Panc1 (cell line): ENCODE results near the gene PCDHGB7. TPM values are rescaled to one million over a fixed set of nuclear protein-coding genes. Genes with fewer than 3 reads are reported as not detected.

ENCODE experiments used
- ATAC-seq: fragments of 200-7000 bp; cut with Tn5 transposase; 2 replicates; pipeline ENCODE4 v1.9.1; 2020; ENCODE audit warnings: mild to moderate bottlenecking, moderate library complexity
- BruUV-seq: library from RNA; stranded (reverse); fragments of 400-500 nt; replicated peaks from 2 replicates; lab custom pipeline; 2021; lab: Mats Ljungman, UMichigan
- CTCF ChIA-PET: fragments of 300-600 bp; sonication (Branson Sonifier 250); formaldehyde crosslinking; loops from one replicate; lab custom pipeline; 2022; ENCODE audit warnings: antibody characterized with exemption; lab: Charles Lee
- POLR2A ChIA-PET: fragments of 300-600 bp; sonication (Branson Sonifier 250); formaldehyde crosslinking; loops from one replicate; lab custom pipeline; 2022; ENCODE audit warnings: antibody characterized with exemption; lab: Charles Lee
- DNase-seq: peaks from one replicate; pipeline ENCODE4 v3.0.0-alpha.2; 2010; ENCODE audit warnings: low read depth, low spot score
- H3K27ac ChIP-seq: 2 replicates; pipeline ENCODE4 v1.5.1; 2011; ENCODE audit warnings: mild to moderate bottlenecking, low read length, inconsistent platforms
- H3K27me3 ChIP-seq: fragments of 200-500 bp; sonication (Bioruptor generic); 2 replicates; pipeline ENCODE4 v1.6.0; 2014; ENCODE audit warnings: low read length, inconsistent platforms; ENCODE audit not compliant: control insufficient read depth, insufficient read depth
- H3K36me3 ChIP-seq: fragments of 200-500 bp; sonication (Bioruptor generic); 2 replicates; pipeline ENCODE4 v1.5.1; 2014; ENCODE audit warnings: inconsistent platforms, mild to moderate bottlenecking, low read length, moderate library complexity; ENCODE audit not compliant: control insufficient read depth, insufficient read depth
- H3K4me1 ChIP-seq: 2 replicates; pipeline ENCODE4 v1.5.1; 2011; ENCODE audit warnings: inconsistent platforms, mild to moderate bottlenecking, low read length, moderate library complexity; ENCODE audit not compliant: control insufficient read depth, insufficient read depth
- H3K4me3 ChIP-seq, 2 experiments: 2 replicates each; pipeline ENCODE4 v1.5.1; 2011 to 2012; ENCODE audit warnings: low read depth in 2 of 2, low read length in 2 of 2, mild to moderate bottlenecking in 2 of 2, inconsistent platforms in 1 of 2, moderate library complexity in 1 of 2
- H3K9me3 ChIP-seq: fragments of 200-500 bp; sonication (Bioruptor generic); 2 replicates; pipeline ENCODE4 v1.5.1; 2014; ENCODE audit warnings: low read depth, mild to moderate bottlenecking, inconsistent platforms, low read length, moderate library complexity; ENCODE audit not compliant: control insufficient read depth, insufficient read depth
- CTCF ChIP-seq: fragments of 450-650 bp; IDR thresholded peaks from 2 replicates; pipeline ENCODE4 v1.5.1; 2017; ENCODE audit warnings: mild to moderate bottlenecking
- POLR2AphosphoS5 ChIP-seq: IDR thresholded peaks from 2 replicates; pipeline ENCODE4 v1.6.1; 2012; ENCODE audit warnings: mild to moderate bottlenecking, low read depth, low read length, moderate library complexity
- REST ChIP-seq, 2 experiments: IDR thresholded peaks; 2 replicates each; pipeline ENCODE4 v1.6.1; 2011 to 2012; ENCODE audit warnings: low read depth in 2 of 2, control low read depth in 1 of 2, low read length in 1 of 2, mild to moderate bottlenecking in 1 of 2, moderate library complexity in 1 of 2; ENCODE audit not compliant: insufficient read depth in 1 of 2
- SIN3A ChIP-seq: IDR thresholded peaks from 2 replicates; pipeline ENCODE4 v1.6.1; 2012; ENCODE audit warnings: low read depth, mild to moderate bottlenecking, low read length, moderate library complexity, borderline replicate concordance; ENCODE audit not compliant: insufficient read depth
- TCF7L2 ChIP-seq: IDR thresholded peaks from 2 replicates; pipeline ENCODE4 v1.6.1; 2011; ENCODE audit warnings: mild to moderate bottlenecking, low read depth, low read length, inconsistent platforms
- in situ Hi-C: cut with HindIII; loops from 2 replicates; pipeline ENCODE4 v1.10.0; 2016; ENCODE audit warnings: low sequenced_read_pairs, low pct_unique_long_range_greater_than_20kb
- intact Hi-C: fragments of 100-400 bp; cut with micrococcal nuclease; formaldehyde crosslinking; loops from one replicate; pipeline ENCODE4 v1.10.0; 2022; ENCODE audit not compliant: unreplicated experiment
- total RNA-seq: library from RNA; stranded (reverse); gene quantifications from one replicate; pipeline ENCODE4 v1.2.1, GENCODE V29; 2021; ENCODE audit not compliant: unreplicated experiment

PCDHGB7 gene
- total RNA-seq, 1 experiment from 2014 or later = 6.7 TPM

GRCh38 chr5:141371572-141372475, 45.7 kb upstream of the PCDHGB7 start:
- in situ Hi-C loops (no loop called here), intact Hi-C loops (no loop called here)
- DNase-seq (no peak), ATAC-seq (no peak)
- ChIA-PET CTCF (no interaction called here), POLR2A (no interaction called here)
- no peak overlapping the region for H3K27ac ChIP-seq
- TF ChIP-seq POLR2AphosphoS5 = no peak
- no peak for TF ChIP-seq REST (IDR thresholded peaks at IDR 0.05; ENCODE audit: insufficient read depth in 1 of 2, low read depth in 2 of 2, low read length in 1 of 2)
- H3K27me3 ChIP-seq = no peaks in the 10 kb centered on the region
- no TSS peak for BruUV-seq
- H3K9me3 ChIP-seq = peaks cover 7% of the 10 kb centered on the region; the same call in 1 of the 2 replicates
- no peak overlapping the region for H3K4me3 ChIP-seq
- H3K36me3 ChIP-seq = no peaks in the 10 kb centered on the region
- no peaks in the 10 kb centered on the region for H3K4me1 ChIP-seq

GRCh38 chr5:141373673-141374317, 43.7 kb upstream of the PCDHGB7 start, which contains the start of gene PCDHGA6:
TSS of gene PCDHGA6 (plus strand) at chr5:141373891. CDS start at chr5:141374084, 193 bp downstream.
- no peak for TF ChIP-seq TCF7L2
- H3K27ac ChIP-seq = no peak within 1 kb of the TSS
- H3K9me3 ChIP-seq = peaks cover 7% of the 10 kb centered on the region; the same call in 1 of the 2 replicates
- no peaks in the 10 kb centered on the region for H3K4me1 ChIP-seq
- no peaks in the 10 kb centered on the region for H3K36me3 ChIP-seq
- ChIA-PET POLR2A (interaction anchor here (0.6 kb wide), 2 partner anchors 57 to 861 kb away, joined by 4 read pairs; no protein-coding TSS in a partner anchor), CTCF (no interaction called here)
- DNase-seq (no peak), ATAC-seq (no peak)
- intact Hi-C loops (no loop called here), in situ Hi-C loops (no loop called here)
- H3K27me3 ChIP-seq = no peaks in the 10 kb centered on the region
- BruUV-seq = no TSS peak
- no peak within 1 kb of the TSS for H3K4me3 ChIP-seq

- H3K36me3 ChIP-seq = no peaks in the 10 kb centered on the region
- in situ Hi-C loops (no loop called here), intact Hi-C loops (no loop called here)
- no peaks in the 10 kb centered on the region for H3K4me1 ChIP-seq
- CTCF ChIA-PET = no interaction called here
- BruUV-seq = no TSS peak
- DNase-seq (no peak), ATAC-seq (no peak)
- H3K27me3 ChIP-seq = 0 out of 2 replicates have a peak, but pooled peaks cover 2% of the 10 kb centered on the region
- H3K9me3 ChIP-seq = peaks cover 7% of the 10 kb centered on the region; the same call in 1 of the 2 replicates
- POLR2A ChIA-PET = interaction anchor here (0.6 kb wide), 1 partner anchor 57 kb away, joined by 4 read pairs; no protein-coding TSS in a partner anchor
- no peak overlapping the region for H3K27ac ChIP-seq
- TF ChIP-seq REST (IDR thresholded peaks at IDR 0.05; ENCODE audit: insufficient read depth in 1 of 2, low read depth in 2 of 2, low read length in 1 of 2) = no peak
- no peak for TF ChIP-seq SIN3A
- TF ChIP-seq POLR2AphosphoS5 = no peak
- no peak for TF ChIP-seq TCF7L2
- TF ChIP-seq CTCF = no peak
- no peak overlapping the region for H3K4me3 ChIP-seq
These were observed 42.9 kb upstream of the PCDHGB7 start for GRCh38 chr5:141374627-141375026.
